NB4 (cell line): ENCODE results near the gene NFASC.

Experiments used
- DNase-seq: peaks from one replicate; pipeline ENCODE4 v3.0.0; 2010; ENCODE audit warnings: low read depth
- H3K4me3 ChIP-seq: one replicate; pipeline ENCODE4 v1.5.1; 2011; ENCODE audit warnings: mild to moderate bottlenecking, low read depth, low read length, moderate library complexity
- MYC ChIP-seq: IDR thresholded peaks from 2 replicates; pipeline ENCODE4 v1.6.1; 2011; ENCODE audit warnings: low read depth, low read length
- POLR2A ChIP-seq: IDR thresholded peaks from 2 replicates; pipeline ENCODE4 v1.6.1; 2011; ENCODE audit warnings: mild to moderate bottlenecking; ENCODE audit not compliant: insufficient read length; ENCODE audit errors: extremely low read depth
- TF ChIP-seq, protein P1 (sequence below): IDR thresholded peaks from one replicate; pipeline ENCODE4 v1.5.1; 2012; ENCODE audit warnings: low read depth, low read length
- TF ChIP-seq, protein P2 (sequence below): IDR thresholded peaks from 2 replicates; pipeline ENCODE4 v1.6.1; 2011; ENCODE audit warnings: low read depth, low read length

The NFASC gene

GRCh38 chr1:204945565-204945977 lies 74.9 kb downstream of the NFASC start:
- TF ChIP-seq, protein P1, sequence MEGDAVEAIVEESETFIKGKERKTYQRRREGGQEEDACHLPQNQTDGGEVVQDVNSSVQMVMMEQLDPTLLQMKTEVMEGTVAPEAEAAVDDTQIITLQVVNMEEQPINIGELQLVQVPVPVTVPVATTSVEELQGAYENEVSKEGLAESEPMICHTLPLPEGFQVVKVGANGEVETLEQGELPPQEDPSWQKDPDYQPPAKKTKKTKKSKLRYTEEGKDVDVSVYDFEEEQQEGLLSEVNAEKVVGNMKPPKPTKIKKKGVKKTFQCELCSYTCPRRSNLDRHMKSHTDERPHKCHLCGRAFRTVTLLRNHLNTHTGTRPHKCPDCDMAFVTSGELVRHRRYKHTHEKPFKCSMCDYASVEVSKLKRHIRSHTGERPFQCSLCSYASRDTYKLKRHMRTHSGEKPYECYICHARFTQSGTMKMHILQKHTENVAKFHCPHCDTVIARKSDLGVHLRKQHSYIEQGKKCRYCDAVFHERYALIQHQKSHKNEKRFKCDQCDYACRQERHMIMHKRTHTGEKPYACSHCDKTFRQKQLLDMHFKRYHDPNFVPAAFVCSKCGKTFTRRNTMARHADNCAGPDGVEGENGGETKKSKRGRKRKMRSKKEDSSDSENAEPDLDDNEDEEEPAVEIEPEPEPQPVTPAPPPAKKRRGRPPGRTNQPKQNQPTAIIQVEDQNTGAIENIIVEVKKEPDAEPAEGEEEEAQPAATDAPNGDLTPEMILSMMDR, result no peak
- TF ChIP-seq, protein P2, sequence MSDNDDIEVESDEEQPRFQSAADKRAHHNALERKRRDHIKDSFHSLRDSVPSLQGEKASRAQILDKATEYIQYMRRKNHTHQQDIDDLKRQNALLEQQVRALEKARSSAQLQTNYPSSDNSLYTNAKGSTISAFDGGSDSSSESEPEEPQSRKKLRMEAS, result no peak
- TF ChIP-seq POLR2A (no peak), MYC (no peak)
- H3K4me3 ChIP-seq, result no peak overlapping the region
- DNase-seq, result peak; percentile 24

- TF ChIP-seq, protein P2, result no peak
- TF ChIP-seq MYC, result no peak
- no peak for TF ChIP-seq POLR2A
- TF ChIP-seq, protein P1, result no peak
- H3K4me3 ChIP-seq, result no peak overlapping the region
- no peak for DNase-seq
Measured at GRCh38 chr1:204946640-204947039, 76.0 kb downstream of the NFASC start.

DNA sequence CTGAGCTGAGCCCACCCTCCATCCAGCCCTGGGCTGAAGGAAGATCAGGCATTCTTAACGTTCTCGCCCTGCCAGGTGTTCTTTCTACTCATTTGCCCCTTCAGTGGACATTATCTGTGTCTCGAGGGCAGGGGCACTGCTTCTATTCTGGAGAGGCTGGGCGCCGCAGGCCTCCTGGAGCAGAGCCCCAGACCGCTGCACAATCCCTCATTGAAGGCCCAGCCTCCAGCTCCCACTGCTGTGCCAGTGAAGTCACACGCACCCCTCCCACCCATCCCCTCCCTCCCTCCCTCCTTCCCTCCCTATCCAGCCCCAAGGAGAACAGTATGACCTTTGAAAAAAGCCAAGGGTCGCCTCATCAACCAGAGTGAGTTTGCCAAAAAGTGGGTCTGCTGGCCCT lies 76.7 kb downstream of the NFASC start:
- no peak for TF ChIP-seq MYC
- TF ChIP-seq, protein P1, result no peak
- TF ChIP-seq POLR2A, result no peak
- TF ChIP-seq, protein P2, result no peak
- no peak for DNase-seq
- no peak overlapping the region for H3K4me3 ChIP-seq

DNA sequence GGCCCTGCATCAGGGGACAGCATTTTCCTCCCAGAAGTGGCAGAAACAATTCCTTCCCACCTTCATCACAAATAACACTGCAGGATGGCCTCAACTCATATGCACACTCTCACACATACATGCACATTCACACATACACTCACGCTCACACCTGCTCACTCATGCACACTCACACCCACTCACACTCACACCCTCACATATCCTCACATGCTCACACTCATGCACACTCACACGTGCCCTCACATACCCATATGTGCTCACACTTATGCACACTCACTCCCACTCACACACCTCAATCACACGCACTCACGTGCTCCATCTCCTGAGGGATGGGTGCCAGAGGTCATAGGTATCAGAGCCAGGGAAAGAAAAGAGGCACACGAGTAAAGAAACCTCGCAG lies 77.1 kb downstream of the NFASC start:
- TF ChIP-seq MYC (no peak), POLR2A (no peak)
- TF ChIP-seq, protein P1, result no peak
- TF ChIP-seq, protein P2, result no peak
- DNase-seq, result no peak

GRCh38 chr1:204950353-204951001 lies 79.8 kb downstream of the NFASC start:
- H3K4me3 ChIP-seq, result no peak overlapping the region
- TF ChIP-seq, protein P1, result no peak
- no peak for TF ChIP-seq POLR2A
- no peak for TF ChIP-seq MYC
- TF ChIP-seq, protein P2, result no peak
- DNase-seq, result no peak

More for the DNA sequence above, 77.1 kb downstream of the NFASC start:
- H3K4me3 ChIP-seq, result no peak overlapping the region
